Endothelial cell of umbilical vein (primary cell): Measurements from ENCODE around the gene ERCC4. TPM values are rescaled to one million over a fixed set of nuclear protein-coding genes. Genes with fewer than 3 reads are reported as not detected.

Experiments used
- BruUV-seq: library from RNA; stranded (reverse); fragments of 400-500 nt; replicated peaks from 2 replicates; lab custom pipeline; 2021; lab: Mats Ljungman, UMichigan
- CTCF ChIA-PET: fragments of 300-600, 350-600 bp; sonication (Branson Sonifier 250); formaldehyde crosslinking; loops from one replicate; lab custom pipeline; 2021; ENCODE audit warnings: antibody characterized with exemption, inconsistent platforms; lab: Charles Lee
- POLR2A ChIA-PET: fragments of 300-600, 350-600 bp; sonication (Branson Sonifier 250); formaldehyde crosslinking; loops from one replicate; lab custom pipeline; 2021; ENCODE audit warnings: antibody characterized with exemption, inconsistent platforms; lab: Charles Lee
- DNase-seq: peaks from one replicate; pipeline ENCODE4 v3.0.0-alpha.2; 2011; ENCODE audit warnings: low read depth, low spot score
- FAIRE-seq: peaks from 2 replicates; lab custom pipeline; 2011; peaks lifted over from hg19 to GRCh38; lab: Jason Lieb, UNC
- H2AFZ ChIP-seq: 2 replicates; pipeline ENCODE4 v1.6.0; 2012; ENCODE audit warnings: low read depth, low read length, control low read depth, inconsistent platforms
- H3K27ac ChIP-seq: 2 replicates; pipeline ENCODE4 v1.5.1; 2011; ENCODE audit warnings: low read depth, mild to moderate bottlenecking, control low read depth, low read length, moderate library complexity; ENCODE audit not compliant: insufficient read depth
- H3K27me3 ChIP-seq, 2 experiments: 2 replicates each; pipeline versions ENCODE4 v1.6.0 to v1.6.1; 2011; ENCODE audit warnings: low read length in 2 of 2, mixed read lengths in 1 of 2; ENCODE audit not compliant: control insufficient read depth in 2 of 2, insufficient read depth in 2 of 2
- H3K36me3 ChIP-seq, 2 experiments: 2 replicates in 1 of 2; 3 replicates in 1 of 2; pipeline ENCODE4 v1.5.1; 2011; ENCODE audit warnings: low read length in 2 of 2, mild to moderate bottlenecking in 1 of 2, moderate library complexity in 1 of 2; ENCODE audit not compliant: control insufficient read depth in 2 of 2, insufficient read depth in 2 of 2; ENCODE audit errors: extremely low read depth in 1 of 2
- H3K4me1 ChIP-seq: 3 replicates; pipeline ENCODE4 v1.5.1; 2011; ENCODE audit warnings: mild to moderate bottlenecking, low read length; ENCODE audit not compliant: control insufficient read depth, insufficient read depth; ENCODE audit errors: extremely low read depth
- H3K4me2 ChIP-seq: 2 replicates; pipeline ENCODE4 v1.6.1; 2011; ENCODE audit warnings: low read length, control low read depth, mixed read lengths; ENCODE audit not compliant: insufficient read depth
- H3K4me3 ChIP-seq, 3 experiments: fragments of 200-600 bp in 1 of 3; sonication (generic), shearing (Covaris generic) in 1 of 3; replicated peaks in 1 of 3; 2 replicates each; pipeline ENCODE4 v1.5.1; 2011 to 2016; ENCODE audit warnings: control low read depth in 3 of 3, low read length in 3 of 3, mild to moderate bottlenecking in 2 of 3, inconsistent platforms in 1 of 3, low read depth in 1 of 3, moderate library complexity in 1 of 3; ENCODE audit not compliant: insufficient read depth in 1 of 3
- H3K79me2 ChIP-seq: 2 replicates; pipeline ENCODE4 v1.6.0; 2012; ENCODE audit warnings: low read length, inconsistent platforms; ENCODE audit not compliant: control insufficient read depth, insufficient read depth
- H3K9ac ChIP-seq: replicated peaks from 2 replicates; pipeline ENCODE3; 2011; ENCODE audit warnings: low read length, control low read depth; ENCODE audit not compliant: insufficient read depth; ENCODE audit errors: extremely low read depth
- H3K9me1 ChIP-seq: replicated peaks from 3 replicates; pipeline ENCODE4 v1.6.0; 2011; ENCODE audit warnings: mild to moderate bottlenecking, low read length; ENCODE audit not compliant: control insufficient read depth, insufficient read depth; ENCODE audit errors: extremely low read depth
- H3K9me3 ChIP-seq: replicated peaks from 2 replicates; pipeline ENCODE4 v1.5.1; 2012; ENCODE audit warnings: low read length, inconsistent platforms; ENCODE audit not compliant: control insufficient read depth, insufficient read depth
- H4K20me1 ChIP-seq: replicated peaks from 2 replicates; pipeline ENCODE3; 2011; ENCODE audit warnings: mild to moderate bottlenecking, low read length; ENCODE audit not compliant: control insufficient read depth, insufficient read depth; ENCODE audit errors: extremely low read depth
- EZH2 ChIP-seq: IDR thresholded peaks from 2 replicates; pipeline ENCODE4 v1.6.1; 2012; ENCODE audit warnings: borderline replicate concordance, low read depth, mild to moderate bottlenecking, moderate library complexity, low read length, inconsistent platforms; ENCODE audit not compliant: severe bottlenecking
- FOS ChIP-seq: IDR thresholded peaks from 2 replicates; pipeline ENCODE4 v1.6.1; 2011; ENCODE audit warnings: mild to moderate bottlenecking, low read length, moderate library complexity, borderline replicate concordance; ENCODE audit not compliant: insufficient read depth
- GATA2 ChIP-seq: IDR thresholded peaks from 2 replicates; pipeline ENCODE4 v1.7.0; 2011; ENCODE audit warnings: low read depth, mild to moderate bottlenecking, moderate library complexity, mixed read lengths, low read length; ENCODE audit not compliant: insufficient read length, insufficient read depth
- JUN ChIP-seq: IDR thresholded peaks from 2 replicates; pipeline ENCODE4 v1.6.1; 2011; ENCODE audit warnings: borderline replicate concordance, low read depth; ENCODE audit not compliant: insufficient read length, insufficient read depth
- MYC ChIP-seq: IDR thresholded peaks from one replicate; pipeline ENCODE4 v1.6.1; 2011; ENCODE audit warnings: mild to moderate bottlenecking, low read depth, low read length
- POLR2A ChIP-seq: IDR thresholded peaks from 2 replicates; pipeline ENCODE4 v1.6.1; 2012; ENCODE audit warnings: low read depth, mild to moderate bottlenecking, control low read depth, low read length
- POLR2AphosphoS5 ChIP-seq: IDR thresholded peaks from 2 replicates; pipeline ENCODE4 v1.6.1; 2012; ENCODE audit warnings: low read depth, mild to moderate bottlenecking, control low read depth, low read length, moderate library complexity; ENCODE audit not compliant: insufficient read depth
- dilution Hi-C: fragments of 300-500 bp; cut with MboI; formaldehyde crosslinking; loops from one replicate; pipeline ENCODE4 v1.15.0; 2019; ENCODE audit warnings: low sequenced_read_pairs; ENCODE audit not compliant: extremely low pct_ligation_motif_present
- intact Hi-C: fragments of 100-400 bp; cut with micrococcal nuclease; formaldehyde crosslinking; loops from one replicate; pipeline ENCODE4 v1.10.0; 2022
- polyA plus RNA-seq, 4 experiments: library from polyadenylated mRNA; depleted of rRNA in 3 of 4; stranded (reverse) in 3 of 4; unstranded in 1 of 4; fragments of >200 nt; gene quantifications; 2 replicates each; pipeline versions ENCODE4 v1.2.1 to v1.2.3, GENCODE V29; 2011 to 2012; ENCODE audit warnings: missing spikeins in 1 of 4
- total RNA-seq: library from RNA; stranded (reverse); gene quantifications from 2 replicates; pipeline ENCODE4 v1.2.3, GENCODE V29; 2021
- TF ChIP-seq, protein P1 (sequence below): IDR thresholded peaks from 2 replicates; pipeline ENCODE4 v1.6.1; 2011; ENCODE audit not compliant: insufficient read depth, insufficient read length
- TF ChIP-seq, protein P2 (sequence below), 2 donors: IDR thresholded peaks; 1 replicate in 1 of 2; 2 replicates in 1 of 2; pipeline ENCODE4 v1.5.1; 2011; ENCODE audit warnings: low read length in 2 of 2, mild to moderate bottlenecking in 2 of 2, moderate library complexity in 2 of 2, control low read depth in 1 of 2, inconsistent platforms in 1 of 2, low read depth in 1 of 2; ENCODE audit not compliant: insufficient read depth in 1 of 2; ENCODE audit errors: extremely low read depth in 1 of 2

Gene ERCC4
- total and polyA plus RNA-seq, 2 donors (not counting 3 experiments of a cell fraction or from before 2014, with no cell fraction given) = 4.9 to 17.1 TPM

DNA sequence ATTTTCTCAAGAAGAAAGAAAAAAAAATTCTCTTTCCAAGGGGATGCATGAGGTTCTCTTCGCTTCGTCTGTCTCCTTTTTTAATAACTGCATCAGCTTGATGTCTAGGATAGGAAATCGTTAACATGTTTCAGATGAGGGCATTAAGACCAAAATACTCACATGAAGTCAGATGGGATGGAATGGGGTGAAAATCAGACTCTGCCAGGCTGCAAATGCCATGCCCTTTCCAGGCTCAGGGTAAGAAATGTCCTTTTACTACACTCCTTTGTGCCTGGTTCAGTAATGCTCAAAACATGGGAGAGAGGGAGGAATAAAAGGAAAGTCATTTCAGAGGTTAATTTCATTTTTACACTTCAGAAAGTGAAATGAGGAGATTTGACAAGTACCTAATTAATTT, 21.7 kb upstream of the ERCC4 start:
- TF ChIP-seq MYC = no peak
- no peak for TF ChIP-seq FOS
- no peak for TF ChIP-seq JUN
- TF ChIP-seq POLR2A = no peak
- no peak for TF ChIP-seq EZH2
- TF ChIP-seq GATA2 = no peak
- TF ChIP-seq, protein P1, sequence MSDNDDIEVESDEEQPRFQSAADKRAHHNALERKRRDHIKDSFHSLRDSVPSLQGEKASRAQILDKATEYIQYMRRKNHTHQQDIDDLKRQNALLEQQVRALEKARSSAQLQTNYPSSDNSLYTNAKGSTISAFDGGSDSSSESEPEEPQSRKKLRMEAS = no peak
- TF ChIP-seq POLR2AphosphoS5 = no peak
- TF ChIP-seq, protein P2, sequence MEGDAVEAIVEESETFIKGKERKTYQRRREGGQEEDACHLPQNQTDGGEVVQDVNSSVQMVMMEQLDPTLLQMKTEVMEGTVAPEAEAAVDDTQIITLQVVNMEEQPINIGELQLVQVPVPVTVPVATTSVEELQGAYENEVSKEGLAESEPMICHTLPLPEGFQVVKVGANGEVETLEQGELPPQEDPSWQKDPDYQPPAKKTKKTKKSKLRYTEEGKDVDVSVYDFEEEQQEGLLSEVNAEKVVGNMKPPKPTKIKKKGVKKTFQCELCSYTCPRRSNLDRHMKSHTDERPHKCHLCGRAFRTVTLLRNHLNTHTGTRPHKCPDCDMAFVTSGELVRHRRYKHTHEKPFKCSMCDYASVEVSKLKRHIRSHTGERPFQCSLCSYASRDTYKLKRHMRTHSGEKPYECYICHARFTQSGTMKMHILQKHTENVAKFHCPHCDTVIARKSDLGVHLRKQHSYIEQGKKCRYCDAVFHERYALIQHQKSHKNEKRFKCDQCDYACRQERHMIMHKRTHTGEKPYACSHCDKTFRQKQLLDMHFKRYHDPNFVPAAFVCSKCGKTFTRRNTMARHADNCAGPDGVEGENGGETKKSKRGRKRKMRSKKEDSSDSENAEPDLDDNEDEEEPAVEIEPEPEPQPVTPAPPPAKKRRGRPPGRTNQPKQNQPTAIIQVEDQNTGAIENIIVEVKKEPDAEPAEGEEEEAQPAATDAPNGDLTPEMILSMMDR (IDR thresholded peaks at IDR 0.05; ENCODE audit: extremely low read depth in 1 of 2, insufficient read depth in 1 of 2, low read depth in 1 of 2, low read length in 2 of 2) = no peak
- Histone ChIP-seq H3K4me3 (no peak overlapping the region), H3K36me3 (no peaks in the 10 kb centered on the region), H3K9me1 (no peaks in the 10 kb centered on the region), H3K9ac (no peak overlapping the region), H4K20me1 (no peaks in the 10 kb centered on the region), H2AFZ (no peak overlapping the region), H3K27ac (no peak overlapping the region), H3K4me2 (no peak overlapping the region), H3K4me1 (no peaks in the 10 kb centered on the region), H3K79me2 (no peaks in the 10 kb centered on the region), H3K9me3 (no peaks in the 10 kb centered on the region), H3K27me3 (peaks cover 2 to 3% of the 10 kb centered on the region in 2 experiments)
- DNase-seq (no peak), FAIRE-seq (no peak)
- intact Hi-C loops (no loop called here), dilution Hi-C loops (no loop called here)
- ChIA-PET POLR2A (no interaction called here), CTCF (no interaction called here)
- BruUV-seq = no TSS peak
